K562 (cell line): ENCODE measurements around the gene PI4KA. TPM values are rescaled to one million over a fixed set of nuclear protein-coding genes. Genes with fewer than 3 reads are reported as not detected.

Experiments used
- CXXC5 ChIP-seq: fragments of 250-450 bp; sonication (Bioruptor Pico); IDR thresholded peaks from 2 replicates; pipeline ENCODE4 v1.8.0; 2022; ENCODE audit warnings: inconsistent platforms, mild to moderate bottlenecking, moderate library complexity
- ELK3 ChIP-seq: fragments of 450-650 bp; formaldehyde crosslinking; IDR thresholded peaks from 2 replicates; pipeline ENCODE4 v1.4.0; 2020; ENCODE audit warnings: mild to moderate bottlenecking
- HES1 ChIP-seq: fragments of 450-650 bp; IDR thresholded peaks from 2 replicates; pipeline ENCODE4 v1.6.1; 2016; ENCODE audit warnings: low read depth, mild to moderate bottlenecking, moderate library complexity
- HMBOX1 ChIP-seq: sonication (generic); IDR thresholded peaks from 2 replicates; pipeline ENCODE4 v1.6.1; 2016
- HMG20B ChIP-seq: fragments of 250-450 bp; sonication (Bioruptor Pico); IDR thresholded peaks from 2 replicates; pipeline ENCODE4 v1.5.0; 2021; ENCODE audit warnings: mild to moderate bottlenecking
- TSHZ1 ChIP-seq: fragments of 250-450 bp; sonication (Bioruptor Pico); IDR thresholded peaks from 2 replicates; pipeline ENCODE4 v1.4.0; 2020; ENCODE audit warnings: mild to moderate bottlenecking, moderate library complexity
- ZBTB11 ChIP-seq, 3 experiments: fragments of 200-800 bp in 1 of 3; fragments of 250-450 bp in 1 of 3; fragments of 450-650 bp in 1 of 3; sonication (Bioruptor Pico) in 1 of 3; sonication (Bioruptor generic) in 1 of 3; formaldehyde crosslinking in 1 of 3; IDR thresholded peaks; 2 replicates each; pipeline versions ENCODE4 v1.6.1 to v1.8.0; 2016 to 2022; ENCODE audit warnings: mild to moderate bottlenecking in 2 of 3, missing genetic modification characterization in 2 of 3, missing compliant biosample characterization in 1 of 3, moderate library complexity in 1 of 3
- ZBTB26 ChIP-seq: fragments of 450-650 bp; formaldehyde crosslinking; IDR thresholded peaks from 2 replicates; pipeline ENCODE4 v1.4.0; 2022; ENCODE audit warnings: missing genetic modification characterization
- ZBTB9 ChIP-seq: fragments of 450-650 bp; formaldehyde crosslinking; IDR thresholded peaks from 2 replicates; pipeline ENCODE4 v1.4.0; 2020; ENCODE audit warnings: mild to moderate bottlenecking, moderate library complexity
- polyA plus RNA-seq, 8 experiments: library from polyadenylated mRNA; depleted of rRNA in 4 of 8; stranded (reverse) in 5 of 8; unstranded in 3 of 8; fragments of >200 nt; fragmentation: Nextera tagmentation in 2 of 8; fragmentation: Illumina TruSeq in 1 of 8; extraction: Ambion mirVana in 2 of 8; extraction: Trizol in 1 of 8; gene quantifications; 2 replicates each; pipeline versions ENCODE4 v1.2.1 to v1.2.3, GENCODE V29; 2011 to 2014; ENCODE audit warnings: inconsistent platforms in 1 of 8, missing spikeins in 1 of 8
- total RNA-seq, 7 experiments: library from RNA; depleted of rRNA in 6 of 7; stranded (reverse); fragments of >200 nt in 6 of 7; fragmentation: Illumina TruSeq in 2 of 7; extraction: Trizol in 2 of 7; gene quantifications; 2 replicates each; pipeline versions ENCODE4 v1.2.1 to v1.2.3, GENCODE V29; 2011 to 2021; ENCODE audit warnings: low replicate concordance in 1 of 7

The PI4KA gene
- total and polyA plus RNA-seq, 9 of the 15 experiments (the other 6 are each of a cell fraction or from before 2014, with no cell fraction given) = 7.3 to 187 (median 84.7) TPM

GRCh38 chr22:20751185-20751851, 107.3 kb downstream of the PI4KA start (continued):
- TF ChIP-seq ZBTB26 (0 out of 2 replicates have a peak, but pooled peaks have one; percentile 48), HMG20B (CRISPR knock-in tag) (no peak), ZBTB11 (CRISPR knock-in tag; IDR thresholded peaks at IDR 0.05) (0 out of 6 replicates have a peak, but pooled peaks of 1 of the 3 experiments have one; percentile 25), HES1 (no peak), ZBTB9 (0 out of 2 replicates have a peak, but pooled peaks have one; percentile 27), ELK3 (CRISPR knock-in tag) (no peak), HMBOX1 (no peak), TSHZ1 (CRISPR knock-in tag) (no peak), CXXC5 (CRISPR knock-in tag) (peak; percentile 27; the same call in 1 of the 2 replicates)
